Measurements from ENCODE around the gene GPR82.

GPR82 gene

DNA sequence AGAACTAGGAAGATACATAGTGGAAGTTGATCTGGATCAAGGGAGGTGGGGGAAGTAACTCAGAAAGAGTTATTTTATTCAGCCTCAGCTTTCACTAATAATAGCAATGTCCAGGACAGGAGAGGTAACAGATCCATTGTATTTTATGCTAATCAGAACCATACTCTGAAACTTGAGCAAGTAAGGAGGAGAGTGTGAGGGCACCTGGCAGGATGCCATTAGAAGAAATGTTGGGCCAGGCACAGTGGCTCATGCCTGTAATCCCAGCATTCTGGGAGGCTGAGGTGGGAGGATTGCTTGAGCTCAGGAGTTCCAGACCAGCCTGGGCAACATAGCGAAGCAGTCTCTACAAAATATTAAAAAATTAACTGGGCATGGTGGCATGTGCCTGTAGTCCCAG is 18.9 kb upstream of the GPR82 start:
- Histone ChIP-seq H3K27me3 (ENCODE audit: insufficient read depth, low read depth) (no peaks in the 10 kb centered on the region), H4K20me1 (ENCODE audit: insufficient read depth) (no peaks in the 10 kb centered on the region), H3K4me1 (ENCODE audit: low read depth, poor library complexity, severe bottlenecking) (peaks cover 22% of the 10 kb centered on the region), H3K36me3 (ENCODE audit: insufficient read depth) (no peaks in the 10 kb centered on the region), H2AFZ (ENCODE audit: low read depth) (no peak overlapping the region), H3K9ac (no peak overlapping the region), H3K79me2 (ENCODE audit: insufficient read depth, low read depth) (no peaks in the 10 kb centered on the region), H3K4me2 (no peak overlapping the region), H3K4me3 (IDR thresholded peaks at IDR 0.05; ENCODE audit: insufficient read depth, low read depth, low read length) (no peak overlapping the region), H3K27ac (no peak overlapping the region)
- TF ChIP-seq, protein P1, sequence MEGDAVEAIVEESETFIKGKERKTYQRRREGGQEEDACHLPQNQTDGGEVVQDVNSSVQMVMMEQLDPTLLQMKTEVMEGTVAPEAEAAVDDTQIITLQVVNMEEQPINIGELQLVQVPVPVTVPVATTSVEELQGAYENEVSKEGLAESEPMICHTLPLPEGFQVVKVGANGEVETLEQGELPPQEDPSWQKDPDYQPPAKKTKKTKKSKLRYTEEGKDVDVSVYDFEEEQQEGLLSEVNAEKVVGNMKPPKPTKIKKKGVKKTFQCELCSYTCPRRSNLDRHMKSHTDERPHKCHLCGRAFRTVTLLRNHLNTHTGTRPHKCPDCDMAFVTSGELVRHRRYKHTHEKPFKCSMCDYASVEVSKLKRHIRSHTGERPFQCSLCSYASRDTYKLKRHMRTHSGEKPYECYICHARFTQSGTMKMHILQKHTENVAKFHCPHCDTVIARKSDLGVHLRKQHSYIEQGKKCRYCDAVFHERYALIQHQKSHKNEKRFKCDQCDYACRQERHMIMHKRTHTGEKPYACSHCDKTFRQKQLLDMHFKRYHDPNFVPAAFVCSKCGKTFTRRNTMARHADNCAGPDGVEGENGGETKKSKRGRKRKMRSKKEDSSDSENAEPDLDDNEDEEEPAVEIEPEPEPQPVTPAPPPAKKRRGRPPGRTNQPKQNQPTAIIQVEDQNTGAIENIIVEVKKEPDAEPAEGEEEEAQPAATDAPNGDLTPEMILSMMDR (conservative IDR thresholded peaks at IDR 0.05; ENCODE audit: low read depth, low read length) = no peak

DNA sequence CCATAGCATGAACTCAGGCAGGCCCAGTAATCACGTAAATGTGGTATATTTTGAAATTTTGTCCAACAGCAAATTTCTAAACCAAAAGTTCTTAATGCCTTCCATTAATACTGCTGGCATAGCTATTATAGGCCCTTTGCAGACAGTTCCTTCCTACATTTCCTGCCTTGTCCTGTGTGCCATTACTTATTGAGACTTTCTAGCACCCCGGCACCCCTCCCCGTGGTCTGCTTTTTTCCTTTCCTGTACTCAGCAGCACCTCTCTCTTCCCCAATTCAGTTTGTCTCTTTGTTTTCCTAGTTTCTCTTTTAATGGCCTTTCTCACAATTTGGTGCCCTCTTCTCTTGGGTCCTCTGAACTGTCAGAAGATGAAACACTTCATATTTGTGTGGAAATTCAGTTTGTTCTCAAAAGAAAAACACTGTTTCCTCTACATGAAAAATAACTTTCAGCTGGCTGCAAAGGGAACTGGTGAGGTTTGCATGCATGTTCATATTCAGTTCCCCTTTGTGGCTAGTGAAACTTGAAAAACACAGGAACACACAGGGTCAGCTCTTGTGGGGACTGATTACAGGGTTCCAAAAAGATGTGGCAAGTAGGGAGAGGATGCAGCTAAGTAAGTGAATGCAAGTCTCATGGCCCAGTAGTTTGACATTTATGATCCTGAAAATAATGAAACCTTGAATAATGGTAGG is 18.2 kb upstream of the GPR82 start:
- H2AFZ ChIP-seq (ENCODE audit: low read depth) = no peak overlapping the region
- H4K20me1 ChIP-seq (ENCODE audit: insufficient read depth) = no peaks in the 10 kb centered on the region
- H3K27me3 ChIP-seq (ENCODE audit: insufficient read depth, low read depth) = no peaks in the 10 kb centered on the region
- TF ChIP-seq, protein P1 (conservative IDR thresholded peaks at IDR 0.05; ENCODE audit: low read depth, low read length) = no peak
- no peak overlapping the region for H3K9ac ChIP-seq
- H3K4me3 ChIP-seq (IDR thresholded peaks at IDR 0.05; ENCODE audit: insufficient read depth, low read depth, low read length) = no peak overlapping the region
- peaks cover 22% of the 10 kb centered on the region for H3K4me1 ChIP-seq (ENCODE audit: low read depth, poor library complexity, severe bottlenecking)
- no peak overlapping the region for H3K27ac ChIP-seq
- no peaks in the 10 kb centered on the region for H3K79me2 ChIP-seq (ENCODE audit: insufficient read depth, low read depth)
- H3K36me3 ChIP-seq (ENCODE audit: insufficient read depth) = no peaks in the 10 kb centered on the region
- H3K4me2 ChIP-seq = no peak overlapping the region; the same call in 1 of the 2 replicates

DNA sequence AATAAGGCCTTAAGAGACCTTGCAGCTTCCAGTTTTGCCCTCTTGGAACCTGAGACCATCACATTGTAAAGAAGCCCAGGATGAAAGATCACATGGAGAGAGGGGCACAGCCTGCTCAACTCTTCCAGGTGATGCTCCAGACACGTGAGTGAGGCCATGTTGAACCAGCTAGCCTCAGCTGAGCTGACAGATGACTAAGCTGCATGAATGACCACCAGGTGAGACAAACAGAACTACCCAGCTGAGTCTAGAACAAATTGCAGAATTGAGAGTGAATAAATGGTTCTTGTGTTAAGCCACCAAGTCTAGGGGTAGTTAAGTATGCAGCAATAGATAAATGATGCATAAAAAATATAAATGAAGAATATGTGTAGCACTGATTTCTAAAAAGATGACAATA is 16.8 kb upstream of the GPR82 start:
- Histone ChIP-seq H3K4me1 (ENCODE audit: low read depth, poor library complexity, severe bottlenecking) (peaks cover 22% of the 10 kb centered on the region), H3K27ac (no peak overlapping the region), H3K4me2 (no peak overlapping the region), H3K36me3 (ENCODE audit: insufficient read depth) (no peaks in the 10 kb centered on the region), H3K27me3 (ENCODE audit: insufficient read depth, low read depth) (no peaks in the 10 kb centered on the region), H3K4me3 (IDR thresholded peaks at IDR 0.05; ENCODE audit: insufficient read depth, low read depth, low read length) (no peak overlapping the region), H4K20me1 (ENCODE audit: insufficient read depth) (no peaks in the 10 kb centered on the region), H2AFZ (ENCODE audit: low read depth) (no peak overlapping the region), H3K79me2 (ENCODE audit: insufficient read depth, low read depth) (no peaks in the 10 kb centered on the region), H3K9ac (no peak overlapping the region)
- TF ChIP-seq, protein P1 (conservative IDR thresholded peaks at IDR 0.05; ENCODE audit: low read depth, low read length) = no peak

DNA sequence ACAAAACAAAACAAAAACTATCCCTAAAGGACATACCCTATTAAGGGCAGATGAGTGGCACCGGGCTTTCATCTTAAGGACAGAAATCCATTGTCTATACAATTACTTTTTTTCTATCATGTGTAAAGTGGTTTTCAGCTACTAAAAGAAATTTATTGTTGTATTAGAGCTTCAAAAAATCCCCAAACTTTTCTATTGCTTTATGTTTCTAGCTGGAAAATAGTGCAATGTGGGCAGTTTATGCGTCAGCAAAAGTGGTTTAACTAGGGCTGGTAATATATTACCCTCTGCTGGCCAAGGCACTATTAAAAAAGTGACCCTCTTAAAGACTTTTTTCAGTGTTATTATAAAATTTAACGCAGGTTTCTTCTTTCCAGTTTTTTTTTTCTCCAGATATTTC is 15.5 kb upstream of the GPR82 start:
- Histone ChIP-seq H3K4me2 (no peak overlapping the region), H3K36me3 (ENCODE audit: insufficient read depth) (no peaks in the 10 kb centered on the region), H3K9ac (no peak overlapping the region), H3K79me2 (ENCODE audit: insufficient read depth, low read depth) (no peaks in the 10 kb centered on the region), H3K27me3 (ENCODE audit: insufficient read depth, low read depth) (no peaks in the 10 kb centered on the region), H3K4me3 (IDR thresholded peaks at IDR 0.05; ENCODE audit: insufficient read depth, low read depth, low read length) (no peak overlapping the region), H4K20me1 (ENCODE audit: insufficient read depth) (no peaks in the 10 kb centered on the region), H2AFZ (ENCODE audit: low read depth) (no peak overlapping the region), H3K27ac (no peak overlapping the region), H3K4me1 (ENCODE audit: low read depth, poor library complexity, severe bottlenecking) (peaks cover 22% of the 10 kb centered on the region)
- TF ChIP-seq, protein P1 (conservative IDR thresholded peaks at IDR 0.05; ENCODE audit: low read depth, low read length) = no peak
